ENCODE data around the gene TARBP2. TPM values are rescaled to one million over a fixed set of nuclear protein-coding genes. Genes with fewer than 3 reads are reported as not detected.

Gene TARBP2
- polyA plus RNA-seq, 1 of the 3 experiments (the other 2 are of a cell fraction), result 57.8 TPM

DNA sequence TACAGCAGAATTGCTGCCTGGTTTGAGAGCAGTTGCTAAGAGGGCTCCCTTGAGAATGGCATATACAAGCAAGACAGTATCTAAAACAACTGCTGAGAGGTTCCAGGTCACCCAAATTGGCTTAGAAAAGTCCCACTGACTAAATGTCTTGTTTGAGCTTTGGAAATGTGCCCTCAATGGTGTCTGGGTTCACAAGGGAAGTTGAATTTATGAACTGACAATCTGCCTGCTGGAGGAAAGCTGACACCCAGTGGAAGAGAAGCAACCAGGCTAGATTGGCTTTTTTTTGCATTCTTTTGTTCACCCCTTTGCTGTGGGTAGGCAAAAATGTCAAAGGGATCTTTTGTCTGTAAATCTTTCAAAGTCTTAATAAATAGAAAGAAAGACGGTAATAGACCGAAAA, 50.8 kb downstream of the TARBP2 start:
- Histone ChIP-seq H3K27me3 (ENCODE audit: insufficient read depth) (no peaks in the 10 kb centered on the region), H4K20me1 (ENCODE audit: insufficient read depth) (no peaks in the 10 kb centered on the region), H3K27ac (ENCODE audit: low read depth in 2 of 2, low read length in 1 of 2) (no peak overlapping the region), H3K4me2 (no peak overlapping the region), H3K79me2 (ENCODE audit: insufficient read depth) (no peaks in the 10 kb centered on the region), H3K36me3 (replicated peaks in 1 of 2; ENCODE audit: control insufficient read depth in 1 of 2, insufficient read depth in 2 of 2, low read length in 1 of 2) (peaks cover 0 to 41% of the 10 kb centered on the region in 2 experiments), H3K9me2 (no peaks in the 10 kb centered on the region), H3K4me3 (ENCODE audit: low read depth in 2 of 2, low read length in 1 of 2) (no peak overlapping the region), H3F3A (replicated peaks; ENCODE audit: insufficient read depth) (no peaks in the 10 kb centered on the region), H3K4me1 (ENCODE audit: control insufficient read depth in 1 of 2, insufficient read depth in 2 of 2, low read depth in 1 of 2, low read length in 1 of 2) (no peaks in the 10 kb centered on the region), H3K9me3 (no peaks in the 10 kb centered on the region), H3K9ac (no peak overlapping the region), H2AFZ (ENCODE audit: low read depth) (no peak overlapping the region)
- ChIA-PET CTCF (interaction anchor here (1.0 to 1.9 kb wide), 3 partner anchors 8 to 195 kb away, joined by 3 to 6 read pairs (median 5); partner anchors contain the start of gene ATP5MC2), POLR2A (no interaction called here)
- TF ChIP-seq FOXJ3 (CRISPR knock-in tag; IDR thresholded peaks at IDR 0.05) (no peak), MEF2A (IDR thresholded peaks at IDR 0.05; ENCODE audit: borderline replicate concordance, low read depth) (no peak)
- 100% methylated on average over 2 of the region's 2 CpGs for WGBS (ENCODE audit: low lambda C conversion rate)
- DNase-seq, result no peak

GRCh38 chr12:53552361-53553327, 51.6 kb downstream of the TARBP2 start:
- no peaks in the 10 kb centered on the region for H3K9me3 ChIP-seq
- peaks cover 0 to 38% of the 10 kb centered on the region in 2 experiments for H3K36me3 ChIP-seq (replicated peaks in 1 of 2; ENCODE audit: control insufficient read depth in 1 of 2, insufficient read depth in 2 of 2, low read length in 1 of 2)
- H3K9me2 ChIP-seq, result no peaks in the 10 kb centered on the region
- no peaks in the 10 kb centered on the region for H3F3A ChIP-seq (replicated peaks; ENCODE audit: insufficient read depth)
- WGBS (ENCODE audit: low lambda C conversion rate), result 88% methylated on average over 13 of the region's 14 CpGs
- H3K4me2 ChIP-seq, result no peak overlapping the region
- H3K79me2 ChIP-seq (ENCODE audit: insufficient read depth), result no peaks in the 10 kb centered on the region
- ChIA-PET CTCF (interaction anchor here (1.0 to 1.9 kb wide), 3 partner anchors 9 to 194 kb away, joined by 3 to 6 read pairs (median 5); partner anchors contain the start of gene ATP5MC2), POLR2A (interaction anchor here (0.6 kb wide), 2 partner anchors 19 to 55 kb away, joined by 3 to 4 read pairs; no protein-coding TSS in a partner anchor)
- no peaks in the 10 kb centered on the region for H3K27me3 ChIP-seq (ENCODE audit: insufficient read depth)
- no peak overlapping the region for H3K27ac ChIP-seq (ENCODE audit: low read depth in 2 of 2, low read length in 1 of 2)
- no peak overlapping the region for H3K9ac ChIP-seq
- H3K4me1 ChIP-seq (ENCODE audit: control insufficient read depth in 1 of 2, insufficient read depth in 2 of 2, low read depth in 1 of 2, low read length in 1 of 2), result no peaks in the 10 kb centered on the region
- no peak overlapping the region for H3K4me3 ChIP-seq (ENCODE audit: low read depth in 2 of 2, low read length in 1 of 2)
- no peak overlapping the region for H2AFZ ChIP-seq (ENCODE audit: low read depth)
- DNase-seq, result no peak
- no peaks in the 10 kb centered on the region for H4K20me1 ChIP-seq (ENCODE audit: insufficient read depth)
- TF ChIP-seq MEF2A (IDR thresholded peaks at IDR 0.05; ENCODE audit: borderline replicate concordance, low read depth) (no peak), MXI1 (IDR thresholded peaks at IDR 0.05; ENCODE audit: low read depth, low read length) (no peak), TAF1 (IDR thresholded peaks at IDR 0.05; ENCODE audit: borderline replicate concordance, low read depth, low read length) (no peak), TEAD4 (IDR thresholded peaks at IDR 0.05; ENCODE audit: borderline replicate concordance, insufficient read depth) (no peak), RXRA (IDR thresholded peaks at IDR 0.05; ENCODE audit: borderline replicate concordance, low read depth) (no peak), PBX3 (IDR thresholded peaks at IDR 0.05) (no peak), CHD2 (IDR thresholded peaks at IDR 0.05; ENCODE audit: low read length, partially characterized antibody) (no peak), ELF1 (IDR thresholded peaks at IDR 0.05) (no peak), USF1 (IDR thresholded peaks at IDR 0.05; ENCODE audit: borderline replicate concordance, low read depth) (no peak), ZBTB33 (IDR thresholded peaks at IDR 0.05; ENCODE audit: borderline replicate concordance, low read depth) (no peak), RAD21 (IDR thresholded peaks at IDR 0.05; ENCODE audit: low read length) (no peak), NFIC (IDR thresholded peaks at IDR 0.05; ENCODE audit: borderline replicate concordance) (no peak)
- TF ChIP-seq, protein P1, sequence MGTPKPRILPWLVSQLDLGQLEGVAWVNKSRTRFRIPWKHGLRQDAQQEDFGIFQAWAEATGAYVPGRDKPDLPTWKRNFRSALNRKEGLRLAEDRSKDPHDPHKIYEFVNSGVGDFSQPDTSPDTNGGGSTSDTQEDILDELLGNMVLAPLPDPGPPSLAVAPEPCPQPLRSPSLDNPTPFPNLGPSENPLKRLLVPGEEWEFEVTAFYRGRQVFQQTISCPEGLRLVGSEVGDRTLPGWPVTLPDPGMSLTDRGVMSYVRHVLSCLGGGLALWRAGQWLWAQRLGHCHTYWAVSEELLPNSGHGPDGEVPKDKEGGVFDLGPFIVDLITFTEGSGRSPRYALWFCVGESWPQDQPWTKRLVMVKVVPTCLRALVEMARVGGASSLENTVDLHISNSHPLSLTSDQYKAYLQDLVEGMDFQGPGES (IDR thresholded peaks at IDR 0.05; ENCODE audit: low read depth, low read length), result no peak
- TF ChIP-seq, protein P2, sequence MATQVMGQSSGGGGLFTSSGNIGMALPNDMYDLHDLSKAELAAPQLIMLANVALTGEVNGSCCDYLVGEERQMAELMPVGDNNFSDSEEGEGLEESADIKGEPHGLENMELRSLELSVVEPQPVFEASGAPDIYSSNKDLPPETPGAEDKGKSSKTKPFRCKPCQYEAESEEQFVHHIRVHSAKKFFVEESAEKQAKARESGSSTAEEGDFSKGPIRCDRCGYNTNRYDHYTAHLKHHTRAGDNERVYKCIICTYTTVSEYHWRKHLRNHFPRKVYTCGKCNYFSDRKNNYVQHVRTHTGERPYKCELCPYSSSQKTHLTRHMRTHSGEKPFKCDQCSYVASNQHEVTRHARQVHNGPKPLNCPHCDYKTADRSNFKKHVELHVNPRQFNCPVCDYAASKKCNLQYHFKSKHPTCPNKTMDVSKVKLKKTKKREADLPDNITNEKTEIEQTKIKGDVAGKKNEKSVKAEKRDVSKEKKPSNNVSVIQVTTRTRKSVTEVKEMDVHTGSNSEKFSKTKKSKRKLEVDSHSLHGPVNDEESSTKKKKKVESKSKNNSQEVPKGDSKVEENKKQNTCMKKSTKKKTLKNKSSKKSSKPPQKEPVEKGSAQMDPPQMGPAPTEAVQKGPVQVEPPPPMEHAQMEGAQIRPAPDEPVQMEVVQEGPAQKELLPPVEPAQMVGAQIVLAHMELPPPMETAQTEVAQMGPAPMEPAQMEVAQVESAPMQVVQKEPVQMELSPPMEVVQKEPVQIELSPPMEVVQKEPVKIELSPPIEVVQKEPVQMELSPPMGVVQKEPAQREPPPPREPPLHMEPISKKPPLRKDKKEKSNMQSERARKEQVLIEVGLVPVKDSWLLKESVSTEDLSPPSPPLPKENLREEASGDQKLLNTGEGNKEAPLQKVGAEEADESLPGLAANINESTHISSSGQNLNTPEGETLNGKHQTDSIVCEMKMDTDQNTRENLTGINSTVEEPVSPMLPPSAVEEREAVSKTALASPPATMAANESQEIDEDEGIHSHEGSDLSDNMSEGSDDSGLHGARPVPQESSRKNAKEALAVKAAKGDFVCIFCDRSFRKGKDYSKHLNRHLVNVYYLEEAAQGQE (IDR thresholded peaks at IDR 0.05; ENCODE audit: low read depth, low read length), result no peak

Measured in SK-N-SH (cell line).